ENCODE measurements around the gene C7orf25. TPM values are rescaled to one million over a fixed set of nuclear protein-coding genes. Genes with fewer than 3 reads are reported as not detected.

Gene C7orf25
- total RNA-seq, 3 donors from 2014 or later (not counting 1 experiment from before 2014, with no cell fraction given): 3.9 to 5.2 (median 5.1) TPM

GRCh38 chr7:42883950-42884349, 27.9 kb downstream of the C7orf25 start:
- H3K4me3 ChIP-seq (ENCODE audit: low read length): no peak overlapping the region
- H3K27me3 ChIP-seq (ENCODE audit: control insufficient read depth, insufficient read depth, low read length): no peaks in the 10 kb centered on the region
- no peak for TF ChIP-seq CTCF (IDR thresholded peaks at IDR 0.05)
- Mint-ChIP-seq H3K4me1 (peaks cover 19 to 22% of the 10 kb centered on the region in 2 donors), H3K4me3 (no peak overlapping the region), H3K27ac (no peak overlapping the region), H3K9me3 (no peaks in the 10 kb centered on the region), H3K36me3 (no peaks in the 10 kb centered on the region), H3K27me3 (ENCODE audit: low read depth in 2 of 2) (peaks cover 4 to 25% of the 10 kb centered on the region in 2 donors)
- H3K4me1 ChIP-seq (ENCODE audit: control insufficient read depth, insufficient read depth, low read length): peaks cover 15% of the 10 kb centered on the region
- DNase-seq: no peak
- H3K27ac ChIP-seq (ENCODE audit: low read length): no peak overlapping the region
- H3K36me3 ChIP-seq (ENCODE audit: control insufficient read depth, insufficient read depth, low read length): no peaks in the 10 kb centered on the region
- intact Hi-C loops (cut with micrococcal nuclease): no loop called here
- 79% methylated on average over 6 of the region's 6 CpGs for WGBS (ENCODE audit: insufficient coverage)
- no peaks in the 10 kb centered on the region for H3K9me3 ChIP-seq (ENCODE audit: control insufficient read depth, insufficient read depth, low read length)
- ATAC-seq: no peak

- Mint-ChIP-seq H3K36me3 (no peaks in the 10 kb centered on the region), H3K27ac (no peak overlapping the region), H3K4me3 (no peak overlapping the region), H3K27me3 (ENCODE audit: low read depth in 2 of 2) (peaks cover 0 to 21% of the 10 kb centered on the region in 2 donors), H3K4me1 (no peaks in the 10 kb centered on the region), H3K9me3 (no peaks in the 10 kb centered on the region)
- intact Hi-C loops (cut with micrococcal nuclease): no loop called here
- WGBS (ENCODE audit: insufficient coverage): no CpG with 5 or more reads among the region's 2 CpGs
- no peaks in the 10 kb centered on the region for H3K4me1 ChIP-seq (ENCODE audit: control insufficient read depth, insufficient read depth, low read length)
- H3K9me3 ChIP-seq (ENCODE audit: control insufficient read depth, insufficient read depth, low read length): no peaks in the 10 kb centered on the region
- DNase-seq: no peak
- no peak overlapping the region for H3K4me3 ChIP-seq (ENCODE audit: low read length)
- peaks cover 3% of the 10 kb centered on the region for H3K27me3 ChIP-seq (ENCODE audit: control insufficient read depth, insufficient read depth, low read length)
- no peaks in the 10 kb centered on the region for H3K36me3 ChIP-seq (ENCODE audit: control insufficient read depth, insufficient read depth, low read length)
- ATAC-seq: no peak
- TF ChIP-seq CTCF (IDR thresholded peaks at IDR 0.05): no peak
- no peak overlapping the region for H3K27ac ChIP-seq (ENCODE audit: low read length)
Measured at GRCh38 chr7:42880392-42880791, 31.5 kb downstream of the C7orf25 start.

GRCh38 chr7:42878303-42878702, 33.6 kb downstream of the C7orf25 start:
- Mint-ChIP-seq H3K27ac (no peak overlapping the region), H3K4me3 (no peak overlapping the region), H3K27me3 (ENCODE audit: low read depth in 2 of 2) (peaks cover 5 to 14% of the 10 kb centered on the region in 2 donors), H3K4me1 (no peaks in the 10 kb centered on the region), H3K9me3 (no peaks in the 10 kb centered on the region), H3K36me3 (no peaks in the 10 kb centered on the region)
- intact Hi-C loops (cut with micrococcal nuclease): no loop called here
- 57% methylated on average over 3 of the region's 3 CpGs for WGBS (ENCODE audit: insufficient coverage)
- Histone ChIP-seq H3K36me3 (ENCODE audit: control insufficient read depth, insufficient read depth, low read length) (no peaks in the 10 kb centered on the region), H3K4me1 (ENCODE audit: control insufficient read depth, insufficient read depth, low read length) (no peaks in the 10 kb centered on the region), H3K9me3 (ENCODE audit: control insufficient read depth, insufficient read depth, low read length) (no peaks in the 10 kb centered on the region), H3K27ac (ENCODE audit: low read length) (no peak overlapping the region), H3K27me3 (ENCODE audit: control insufficient read depth, insufficient read depth, low read length) (peaks cover 3% of the 10 kb centered on the region), H3K4me3 (ENCODE audit: low read length) (no peak overlapping the region)
- ATAC-seq: no peak
- no peak for TF ChIP-seq CTCF (IDR thresholded peaks at IDR 0.05)
- DNase-seq: no peak

GRCh38 chr7:42877862-42878261, 34.0 kb downstream of the C7orf25 start:
- no peaks in the 10 kb centered on the region for H3K36me3 Mint-ChIP-seq
- H3K9me3 ChIP-seq (ENCODE audit: control insufficient read depth, insufficient read depth, low read length): no peaks in the 10 kb centered on the region
- 51% methylated on average over 2 of the region's 2 CpGs for WGBS (ENCODE audit: insufficient coverage)
- DNase-seq: no peak
- H3K27me3 ChIP-seq (ENCODE audit: control insufficient read depth, insufficient read depth, low read length): peaks cover 3% of the 10 kb centered on the region
- no peak overlapping the region for H3K27ac ChIP-seq (ENCODE audit: low read length)
- no peak overlapping the region for H3K4me3 ChIP-seq (ENCODE audit: low read length)
- H3K4me1 ChIP-seq (ENCODE audit: control insufficient read depth, insufficient read depth, low read length): no peaks in the 10 kb centered on the region
- peaks cover 5 to 14% of the 10 kb centered on the region in 2 donors for H3K27me3 Mint-ChIP-seq (ENCODE audit: low read depth in 2 of 2)
- no peaks in the 10 kb centered on the region for H3K36me3 ChIP-seq (ENCODE audit: control insufficient read depth, insufficient read depth, low read length)
- H3K9me3 Mint-ChIP-seq: no peaks in the 10 kb centered on the region
- no peak for TF ChIP-seq CTCF (IDR thresholded peaks at IDR 0.05)
- intact Hi-C loops (cut with micrococcal nuclease): no loop called here
- H3K27ac Mint-ChIP-seq: no peak overlapping the region
- H3K4me1 Mint-ChIP-seq: no peaks in the 10 kb centered on the region
- ATAC-seq: no peak
- no peak overlapping the region for H3K4me3 Mint-ChIP-seq

All from natural killer cell (primary cell).